ENCODE measurements around the gene PRRG3.

DNA sequence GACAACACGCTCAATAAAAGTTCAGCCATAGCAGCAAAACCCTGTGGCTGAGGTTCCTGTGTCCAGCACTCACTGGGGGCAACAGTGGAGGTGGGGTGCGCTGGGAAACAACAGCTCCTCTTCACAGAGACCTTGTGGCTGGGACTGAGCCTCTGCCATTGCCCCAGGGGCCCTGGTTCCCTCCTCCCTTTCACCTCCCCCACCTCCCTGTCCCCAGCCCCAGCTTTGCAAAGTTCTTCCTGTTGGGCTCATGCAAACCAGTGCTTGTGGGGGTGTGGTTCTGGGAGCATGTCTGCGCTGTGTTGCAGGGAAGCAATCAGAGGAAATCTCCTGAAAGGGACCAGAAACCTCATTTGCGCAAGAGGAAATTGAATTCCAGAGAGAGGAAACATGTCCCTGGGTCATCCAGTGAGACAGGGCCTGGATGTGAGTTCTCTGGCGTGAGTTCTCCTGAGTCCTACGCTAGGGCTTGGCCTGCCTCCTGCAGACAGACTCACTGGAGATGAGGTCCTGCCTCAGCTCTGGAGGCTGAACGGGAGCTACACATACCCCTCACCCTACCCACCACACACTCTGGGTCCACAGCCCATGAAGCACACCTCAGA lies 28.0 kb downstream of the PRRG3 start:
- TF ChIP-seq ELF4 (IDR thresholded peaks at IDR 0.05) = no peak
- TF ChIP-seq L3MBTL2 (conservative IDR thresholded peaks at IDR 0.05) = no peak
- no peak for TF ChIP-seq ARNT (IDR thresholded peaks at IDR 0.05)
- no peak for TF ChIP-seq HDGF (IDR thresholded peaks at IDR 0.05; ENCODE audit: borderline replicate concordance)
- TF ChIP-seq FOXK2 (IDR thresholded peaks at IDR 0.05) = no peak
- TF ChIP-seq SP1 (IDR thresholded peaks at IDR 0.05) = no peak
- TF ChIP-seq TARDBP (IDR thresholded peaks at IDR 0.05) = no peak
- TF ChIP-seq FOXA1 (IDR thresholded peaks at IDR 0.05) = no peak
- no peak for TF ChIP-seq SUZ12 (IDR thresholded peaks at IDR 0.05)
- TF ChIP-seq BHLHE40 (IDR thresholded peaks at IDR 0.05; ENCODE audit: borderline replicate concordance) = no peak
- no peak for TF ChIP-seq CTBP1 (IDR thresholded peaks at IDR 0.05; ENCODE audit: borderline replicate concordance)
